Middle frontal gyrus (tissue), 1 donor: Measurements from ENCODE around the gene BACE2.
"Not testable (repeated sequence)": the region's sequence is repeated elsewhere in the genome, so short reads cannot be mapped to it uniquely, and the experiment has no call there.

Source experiments
- DNase-seq: peaks from one replicate; pipeline ENCODE4 v3.0.0-alpha.2; 2015; ENCODE audit warnings: low spot score; ENCODE audit errors: extremely low spot score

The BACE2 gene

DNA sequence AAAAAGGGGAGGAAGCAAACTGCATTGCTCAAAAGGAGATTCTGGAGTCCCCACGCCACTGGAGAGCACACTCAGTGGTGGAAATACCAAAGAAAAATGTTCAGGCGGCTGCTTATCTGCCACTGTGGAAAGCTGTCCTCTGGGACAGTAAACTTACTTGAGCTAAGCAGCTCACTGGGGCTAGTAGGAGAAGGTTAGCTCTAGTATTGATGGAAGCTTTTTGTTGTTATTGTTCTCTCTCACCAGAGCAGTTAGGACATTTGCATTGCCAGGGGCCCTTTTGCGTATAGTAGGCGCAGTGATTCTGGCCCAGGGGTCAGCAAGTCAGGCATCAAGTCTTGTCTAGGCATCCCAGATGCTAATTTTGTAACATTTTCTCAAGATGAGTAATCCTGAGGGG is 15.6 kb downstream of the BACE2 start:
- no peak for DNase-seq

DNA sequence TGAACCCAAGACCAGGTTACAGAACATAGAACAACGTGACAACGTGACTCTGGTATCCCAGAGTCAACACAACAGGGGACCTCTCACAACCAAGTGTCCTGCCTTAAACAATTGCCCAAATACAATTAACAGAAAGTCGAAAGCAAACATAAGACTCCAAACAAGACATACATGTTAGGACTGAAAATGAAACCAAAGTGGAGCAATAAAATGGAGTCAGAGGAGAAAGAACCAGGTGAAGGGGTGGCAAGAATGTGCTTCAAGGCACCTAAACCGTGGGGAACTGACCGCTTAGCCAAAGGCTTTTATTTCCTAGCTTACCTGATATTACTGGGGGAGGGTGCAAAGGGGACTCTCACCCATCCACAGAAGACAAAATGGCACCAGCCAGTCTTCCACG is 17.8 kb downstream of the BACE2 start:
- DNase-seq, result no peak

DNA sequence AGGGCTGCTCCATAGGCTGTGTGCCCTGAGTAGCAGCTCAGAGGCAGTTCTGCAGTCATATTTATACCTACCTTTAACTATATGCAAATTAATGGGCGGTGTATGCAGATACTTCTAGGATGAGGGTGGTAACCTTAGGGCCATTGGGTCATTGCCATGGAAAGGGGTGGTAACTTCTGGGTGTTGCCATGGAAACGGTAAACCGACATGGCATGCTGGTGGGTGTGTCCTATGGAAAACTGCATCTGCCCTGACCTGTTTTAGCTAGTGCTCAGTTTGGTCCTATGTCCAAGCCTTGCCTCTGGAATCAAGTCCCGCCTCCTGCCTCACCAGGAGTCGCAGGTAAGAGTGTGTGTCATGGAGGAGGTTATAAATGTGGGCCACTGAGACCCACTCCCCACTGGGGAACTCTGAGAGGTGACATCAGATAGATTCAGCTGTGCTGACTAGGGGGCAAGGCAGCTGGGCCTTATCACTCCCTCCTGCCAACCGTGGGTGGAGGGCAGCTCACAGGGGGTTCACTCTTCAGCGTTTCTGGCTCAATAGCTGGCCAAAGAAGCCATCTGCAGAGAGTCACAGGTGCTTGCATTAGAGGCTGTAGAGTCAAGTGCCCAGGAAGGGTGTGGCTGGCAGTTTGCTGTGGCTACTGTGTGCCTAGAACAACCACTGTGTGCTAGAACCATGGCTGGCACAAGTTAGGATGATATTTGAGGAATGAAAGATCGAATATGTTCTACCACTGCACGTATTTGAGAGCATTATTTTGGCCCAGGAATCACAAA is 19.0 kb downstream of the BACE2 start:
- DNase-seq, result no peak

DNA sequence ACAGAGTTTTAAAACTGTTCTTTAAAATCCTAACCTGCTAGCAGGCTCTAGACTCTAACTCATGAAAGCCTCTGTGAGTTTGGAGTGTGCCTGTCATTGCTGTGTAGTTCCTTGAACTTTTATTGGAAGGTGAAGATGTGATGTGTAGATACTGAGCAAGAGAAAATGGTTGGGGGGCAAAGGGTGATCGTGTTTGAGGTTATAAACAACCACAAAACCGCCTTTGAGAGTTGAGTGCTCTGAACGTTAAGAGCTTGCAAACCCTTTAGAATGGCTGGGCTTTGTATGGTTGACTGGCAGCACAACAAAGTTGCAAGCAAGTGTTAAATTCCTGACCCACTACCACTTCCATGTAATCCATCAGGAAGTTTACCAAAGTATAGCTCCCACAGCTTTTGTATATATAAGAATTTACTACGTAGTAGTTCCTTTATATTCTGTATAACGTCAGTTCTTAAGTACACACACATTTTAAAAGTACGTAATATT is 19.6 kb downstream of the BACE2 start:
- DNase-seq, result no peak

DNA sequence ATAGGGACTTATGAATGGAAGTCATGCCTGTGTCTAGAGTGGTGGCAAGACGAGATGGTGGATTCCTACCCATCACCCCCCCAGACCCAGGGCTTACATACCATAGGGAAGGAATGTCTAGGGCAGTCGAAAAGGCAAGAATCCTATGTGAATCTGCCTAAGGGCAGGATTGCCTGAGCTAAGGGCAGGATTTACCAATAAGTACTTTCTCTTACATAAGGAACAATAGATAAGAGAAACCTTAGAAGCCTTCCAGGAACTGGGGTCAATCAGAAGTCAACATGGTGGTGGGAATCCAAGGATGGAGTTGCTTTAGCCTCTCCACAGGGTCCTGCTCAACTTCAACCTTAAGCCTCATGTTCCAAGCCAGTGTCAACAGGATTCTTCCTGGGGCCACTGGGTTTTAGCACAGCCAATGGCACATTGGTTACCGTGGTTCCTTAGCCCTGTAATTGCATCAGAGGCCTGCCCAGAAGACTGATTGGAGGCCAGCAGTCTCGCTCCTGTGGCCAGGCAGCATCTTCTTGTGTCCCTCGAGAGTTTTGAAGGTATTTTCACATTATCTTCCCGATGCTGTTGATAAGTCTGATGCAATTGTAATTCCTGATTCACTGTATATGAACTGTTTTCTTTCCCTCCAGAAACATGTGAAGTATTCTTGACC is 20.7 kb downstream of the BACE2 start:
- no peak for DNase-seq

DNA sequence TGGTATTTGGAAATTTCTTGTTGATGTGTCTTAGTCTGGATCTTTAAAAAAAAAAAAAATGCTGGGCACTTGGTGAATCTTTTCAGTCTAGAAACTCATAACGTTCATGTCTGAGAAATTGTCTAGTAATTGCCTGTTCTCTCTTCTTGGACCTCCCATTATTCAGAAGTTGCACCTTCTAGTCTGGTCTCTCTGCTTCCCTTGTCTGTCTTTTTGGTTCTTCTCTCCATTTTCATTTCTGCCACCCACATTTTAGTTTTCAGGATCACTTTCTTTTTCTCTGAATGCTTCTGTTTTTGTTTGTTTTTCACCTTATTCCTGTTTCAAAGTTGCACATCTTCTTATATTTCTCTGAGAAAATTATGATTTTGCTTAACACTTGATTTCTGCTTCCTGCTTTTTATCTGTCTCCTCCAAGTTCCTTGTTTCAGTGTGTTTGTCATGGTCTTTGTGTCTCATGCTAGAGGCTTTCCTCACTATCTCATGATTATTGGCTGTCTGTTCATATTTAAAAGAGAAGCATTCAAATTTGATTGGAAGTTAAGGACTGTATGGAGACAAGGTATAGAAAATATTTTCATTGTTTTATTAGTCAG is 21.3 kb downstream of the BACE2 start:
- DNase-seq, result no peak

DNA sequence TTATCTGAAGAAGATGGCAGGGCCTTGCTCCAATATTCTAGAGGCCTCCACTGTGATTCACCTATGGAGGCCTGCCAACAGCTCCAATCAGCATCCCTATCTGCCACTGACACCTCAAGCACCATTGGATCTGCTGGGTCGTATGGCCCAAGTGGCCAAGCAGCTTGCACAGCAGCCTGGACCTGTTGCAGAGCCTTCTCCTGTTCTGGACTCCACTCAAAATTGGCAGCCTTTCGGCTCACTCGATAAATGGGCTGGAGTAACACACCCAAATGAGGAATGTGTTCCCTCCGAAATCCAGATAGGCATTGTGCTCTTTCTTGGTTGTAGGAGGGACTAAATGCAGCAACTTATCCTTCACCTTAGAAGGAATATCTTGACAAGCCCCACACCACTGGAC is 24.6 kb downstream of the BACE2 start:
- not testable (repeated sequence) for DNase-seq

DNA sequence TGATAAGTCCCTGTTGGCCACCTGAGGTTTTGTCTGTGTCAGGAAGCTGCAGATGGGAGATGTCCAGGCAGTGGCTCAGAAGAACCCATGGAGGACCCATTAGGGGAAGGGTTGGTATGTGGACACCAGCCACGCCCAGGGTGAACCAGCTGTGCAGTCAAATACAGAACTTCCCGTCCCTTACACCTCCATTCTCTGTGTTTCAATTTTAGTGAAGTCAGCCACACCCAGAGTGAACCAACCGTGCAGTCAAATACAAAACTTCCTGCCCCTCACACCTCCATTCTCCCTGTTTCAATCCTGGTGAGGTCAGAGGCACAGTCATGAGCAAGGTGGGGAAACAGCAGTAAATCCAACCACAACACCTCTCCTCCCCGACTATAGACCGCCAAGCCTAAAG is 27.4 kb downstream of the BACE2 start:
- DNase-seq, result no peak

DNA sequence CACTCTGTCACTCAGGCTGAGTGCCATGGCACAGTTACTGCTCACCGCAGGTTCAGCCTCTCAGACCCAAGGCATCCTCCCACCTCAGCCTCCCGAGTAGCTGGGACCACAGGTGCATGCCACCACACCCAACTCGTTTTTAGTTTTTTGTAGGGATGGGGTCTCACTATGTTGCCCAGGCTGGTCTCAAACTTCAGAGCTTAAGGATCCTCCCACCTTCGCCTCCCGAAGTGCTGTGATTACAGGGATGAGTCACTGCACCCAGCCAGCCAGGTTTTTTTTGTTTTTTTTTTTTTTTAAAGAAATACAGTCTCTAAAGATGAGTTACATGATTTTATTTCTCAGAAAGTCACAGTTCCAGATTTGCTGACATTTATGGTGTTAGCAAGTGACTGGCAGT is 29.0 kb downstream of the BACE2 start:
- no peak for DNase-seq

DNA sequence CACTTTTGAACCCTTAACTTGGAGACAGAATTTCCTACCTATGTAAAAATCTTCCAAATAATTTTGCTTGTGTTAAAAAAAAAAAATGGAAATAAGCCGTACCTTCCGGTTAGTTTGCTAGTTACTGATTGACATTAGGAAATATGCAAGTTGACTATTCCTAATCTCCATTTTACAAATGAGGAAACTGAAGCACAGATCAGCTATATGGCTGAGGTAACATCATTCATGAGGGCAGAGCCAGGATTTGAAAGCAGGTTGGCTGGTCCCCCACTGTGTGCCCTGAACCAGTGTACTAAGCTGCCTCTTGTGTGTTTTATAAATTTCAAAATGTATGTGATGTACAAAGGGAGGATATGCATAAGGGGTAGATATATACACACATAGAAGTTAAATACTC is 29.6 kb downstream of the BACE2 start:
- DNase-seq, result no peak

DNA sequence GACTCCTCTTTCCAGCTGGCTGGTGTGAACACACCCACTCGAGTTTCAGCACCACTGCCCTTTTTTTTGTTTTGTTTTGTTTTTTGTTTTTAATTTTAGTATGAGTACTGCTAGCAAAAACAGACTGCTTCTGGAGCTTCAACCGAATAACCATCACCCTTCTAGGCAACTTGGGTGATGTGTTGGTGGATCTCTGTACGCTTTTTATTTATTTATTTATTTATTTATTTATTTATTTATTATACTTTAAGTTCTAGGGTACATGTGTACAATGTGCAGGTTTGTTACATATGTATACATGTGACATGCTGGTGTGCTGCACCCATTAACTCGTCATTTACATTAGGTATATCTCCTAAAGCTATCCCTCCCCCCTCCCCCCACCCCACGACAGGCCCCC is 30.7 kb downstream of the BACE2 start:
- DNase-seq, result not testable (repeated sequence)

DNA sequence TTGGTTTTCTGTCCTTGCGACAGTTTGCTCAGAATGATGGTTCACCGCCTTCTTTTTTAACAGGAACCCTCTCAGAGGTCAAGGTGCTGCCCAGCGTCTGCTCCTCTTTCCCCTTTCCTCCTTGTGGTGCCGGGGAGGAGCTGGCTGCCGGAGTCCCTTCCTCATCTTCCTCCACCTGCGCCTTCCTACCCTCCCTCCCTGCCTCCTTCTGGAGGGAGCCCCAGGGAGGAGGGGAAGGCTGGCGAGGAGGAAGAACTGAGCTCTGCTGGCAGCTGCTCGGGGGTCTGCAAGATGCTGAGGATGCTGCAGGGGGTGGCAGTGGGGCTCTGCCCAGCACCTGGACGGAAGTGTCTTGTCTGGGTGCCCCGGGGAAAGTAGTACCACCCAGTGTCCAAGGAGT is 31.2 kb downstream of the BACE2 start:
- no peak for DNase-seq

DNA sequence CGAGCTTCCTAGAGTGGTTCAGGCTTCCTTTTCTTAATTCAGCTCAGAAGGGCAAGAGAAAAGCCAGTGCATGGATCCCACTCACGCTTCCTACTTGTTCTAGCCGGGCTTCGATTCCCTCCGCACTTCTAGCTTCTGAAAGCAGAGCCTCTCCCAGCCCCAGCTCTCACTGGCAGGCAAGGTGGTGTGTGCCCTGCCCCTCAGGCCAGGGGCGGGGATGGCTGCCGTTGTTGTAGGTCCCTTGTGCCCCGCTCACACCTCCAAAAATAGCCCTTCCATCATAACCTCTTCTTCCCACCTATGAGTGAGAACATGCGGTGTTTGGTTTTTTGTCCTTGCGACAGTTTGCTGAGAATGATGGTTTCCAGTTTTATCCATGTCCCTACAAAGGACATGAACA is 31.6 kb downstream of the BACE2 start:
- DNase-seq, result no peak

DNA sequence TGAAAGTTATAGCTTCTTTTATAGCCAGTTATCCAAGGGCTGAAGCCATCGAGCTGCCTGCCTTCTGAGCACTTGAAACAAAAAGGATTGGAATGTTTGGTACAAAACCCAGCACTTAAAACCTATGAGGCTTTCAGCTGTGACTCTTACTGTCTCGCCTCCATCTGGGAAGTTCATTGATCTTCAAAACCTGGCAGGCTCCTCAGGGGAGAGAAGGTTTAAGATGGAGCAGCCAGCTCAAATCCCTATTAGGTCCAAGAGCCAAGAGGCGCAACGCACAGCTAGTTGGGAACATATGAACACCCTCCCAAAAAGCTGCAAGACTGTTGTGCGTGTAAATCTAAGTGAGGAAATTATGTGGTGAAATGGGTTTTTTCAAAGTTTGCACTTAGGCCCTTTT is 33.4 kb downstream of the BACE2 start:
- DNase-seq, result no peak

DNA sequence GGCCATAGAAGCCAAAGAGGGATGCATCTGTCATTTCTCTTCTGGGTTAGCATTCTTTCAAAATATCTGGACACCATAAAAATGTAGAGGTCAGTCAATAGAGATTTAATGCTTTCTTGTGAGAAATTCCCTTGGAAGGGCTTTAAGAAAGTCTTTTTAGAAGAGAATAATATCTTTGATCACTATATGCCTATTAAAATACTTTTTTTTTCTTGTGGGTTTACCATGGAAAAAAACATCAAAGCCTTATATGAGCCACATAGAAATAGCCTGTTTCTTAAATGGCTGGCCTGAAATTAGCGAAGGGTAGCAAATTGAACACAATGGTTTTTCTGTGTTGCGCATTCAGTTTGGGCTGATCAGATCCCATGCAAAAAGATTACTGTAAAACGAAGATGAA is 36.8 kb downstream of the BACE2 start:
- no peak for DNase-seq

DNA sequence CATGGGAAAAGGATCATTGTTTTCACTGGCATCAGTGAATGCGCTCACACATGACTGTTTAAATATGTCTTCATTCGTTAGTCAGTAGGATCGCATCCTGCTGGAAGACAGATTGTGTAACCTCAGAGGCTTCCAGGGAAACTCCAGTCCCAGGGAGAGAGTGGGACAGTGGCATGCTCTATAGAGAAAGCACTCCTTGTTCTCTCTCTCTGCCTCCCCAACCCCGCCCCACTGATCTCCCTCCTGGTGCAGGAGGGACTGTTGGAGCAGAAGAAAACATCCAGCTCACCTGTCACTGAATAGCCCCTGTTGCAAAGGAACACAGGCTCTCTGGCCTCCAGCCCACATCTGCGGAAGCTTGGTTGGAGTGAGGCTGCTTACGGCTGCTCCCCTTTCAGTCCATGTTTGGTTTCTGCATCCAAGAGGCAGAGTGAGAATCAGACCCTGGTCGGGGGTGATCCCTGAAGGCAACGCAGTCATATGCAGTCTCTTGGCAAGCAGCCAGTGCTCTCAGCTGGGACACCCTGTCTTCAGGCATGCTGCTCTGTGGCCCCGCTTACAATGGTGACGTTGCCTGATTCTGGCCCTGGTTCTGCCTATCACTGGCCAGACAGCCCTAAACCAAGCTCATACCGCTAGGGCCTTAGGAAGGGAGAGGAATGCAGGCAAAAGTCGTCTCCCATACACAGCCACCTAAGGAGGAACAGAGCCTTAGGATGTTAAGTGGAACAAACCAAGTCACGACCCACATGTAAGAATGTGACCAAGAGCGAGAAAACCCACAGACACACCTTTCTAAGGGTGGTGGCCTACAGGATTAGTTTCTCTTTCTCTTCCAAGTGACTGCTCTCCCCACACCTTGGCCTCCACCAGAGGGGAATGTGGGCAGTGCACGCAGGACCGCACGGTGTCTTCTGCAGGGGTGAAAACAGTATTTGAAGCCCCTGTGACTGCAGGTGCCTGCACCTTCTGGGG is 39.7 kb downstream of the BACE2 start:
- DNase-seq, result no peak

DNA sequence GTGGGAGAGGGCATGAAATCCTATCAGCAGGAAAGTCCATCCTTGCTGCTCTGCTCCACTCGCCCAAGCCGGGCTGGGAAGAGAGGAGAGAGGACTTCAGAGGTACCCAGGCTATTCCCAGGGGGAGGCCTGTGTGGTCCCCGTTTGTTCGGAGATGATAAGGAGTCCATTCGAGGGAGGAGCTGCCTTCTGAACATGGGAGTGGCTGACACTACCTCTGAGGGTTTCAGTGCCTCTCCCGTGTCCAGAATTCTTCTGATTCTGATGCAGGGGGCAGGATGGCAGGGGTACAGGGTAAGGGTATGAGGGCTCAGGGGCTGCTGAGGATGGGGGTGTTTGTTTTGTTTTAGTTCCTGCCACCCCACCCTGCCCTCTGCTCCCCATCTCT is 40.4 kb downstream of the BACE2 start:
- DNase-seq, result no peak

DNA sequence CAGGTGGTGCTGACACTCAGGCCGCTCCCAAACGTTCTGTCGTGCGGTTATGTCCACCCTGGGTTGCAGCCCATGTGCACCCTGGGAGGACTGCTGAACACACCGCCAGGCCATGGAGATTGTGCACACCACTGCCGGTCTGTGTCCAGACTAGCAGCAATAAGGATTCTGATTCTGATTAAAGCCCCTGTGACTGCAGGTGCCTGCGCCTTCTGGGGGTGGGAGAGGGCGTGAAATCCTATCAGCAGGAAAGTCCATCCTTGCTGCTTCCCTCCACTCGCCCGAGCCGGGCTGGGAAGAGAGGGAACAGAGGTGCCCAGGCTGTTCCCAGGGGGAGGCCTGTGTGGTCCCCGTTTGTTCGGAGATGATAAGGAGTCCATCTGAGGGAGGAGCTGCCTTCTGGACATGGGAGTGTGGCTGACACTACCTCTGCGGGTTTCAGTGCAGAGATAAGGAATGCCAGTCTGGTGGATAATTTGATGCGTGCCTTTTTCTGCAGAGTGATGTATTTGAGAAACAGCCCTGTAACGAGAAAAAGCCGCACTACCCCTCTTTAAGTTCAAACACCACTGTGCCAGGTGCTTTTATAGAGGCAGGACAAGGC is 41.2 kb downstream of the BACE2 start:
- DNase-seq, result no peak

DNA sequence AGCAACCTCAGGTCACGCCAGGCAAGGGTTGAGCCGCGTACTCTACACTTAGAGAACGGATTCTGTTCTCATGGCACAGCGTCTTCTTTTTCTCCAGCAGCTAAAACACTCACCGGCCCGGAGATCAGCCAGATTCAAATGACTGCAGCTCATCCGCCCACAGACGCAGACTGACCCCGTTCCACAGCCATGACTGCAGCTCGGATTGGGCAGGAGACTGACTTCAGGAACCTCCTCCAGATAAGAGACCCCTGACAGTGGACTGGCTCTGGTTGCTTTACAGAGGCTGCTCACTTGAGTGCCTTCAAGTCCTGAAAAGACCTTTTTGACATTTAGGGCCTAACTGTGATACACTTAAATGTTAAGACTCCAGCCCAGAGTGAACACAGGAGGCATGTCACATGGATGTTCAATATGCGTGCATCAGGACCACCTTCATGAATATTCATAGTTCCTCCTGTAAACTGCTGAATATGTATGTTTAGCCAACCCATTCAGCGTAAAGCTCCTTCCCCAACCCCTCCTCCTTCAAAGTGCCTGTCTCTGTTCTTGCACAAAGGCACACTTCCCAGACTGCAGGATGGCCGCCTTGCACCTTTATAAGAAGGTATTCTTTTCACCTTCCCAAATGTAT is 42.6 kb downstream of the BACE2 start:
- no peak for DNase-seq

DNA sequence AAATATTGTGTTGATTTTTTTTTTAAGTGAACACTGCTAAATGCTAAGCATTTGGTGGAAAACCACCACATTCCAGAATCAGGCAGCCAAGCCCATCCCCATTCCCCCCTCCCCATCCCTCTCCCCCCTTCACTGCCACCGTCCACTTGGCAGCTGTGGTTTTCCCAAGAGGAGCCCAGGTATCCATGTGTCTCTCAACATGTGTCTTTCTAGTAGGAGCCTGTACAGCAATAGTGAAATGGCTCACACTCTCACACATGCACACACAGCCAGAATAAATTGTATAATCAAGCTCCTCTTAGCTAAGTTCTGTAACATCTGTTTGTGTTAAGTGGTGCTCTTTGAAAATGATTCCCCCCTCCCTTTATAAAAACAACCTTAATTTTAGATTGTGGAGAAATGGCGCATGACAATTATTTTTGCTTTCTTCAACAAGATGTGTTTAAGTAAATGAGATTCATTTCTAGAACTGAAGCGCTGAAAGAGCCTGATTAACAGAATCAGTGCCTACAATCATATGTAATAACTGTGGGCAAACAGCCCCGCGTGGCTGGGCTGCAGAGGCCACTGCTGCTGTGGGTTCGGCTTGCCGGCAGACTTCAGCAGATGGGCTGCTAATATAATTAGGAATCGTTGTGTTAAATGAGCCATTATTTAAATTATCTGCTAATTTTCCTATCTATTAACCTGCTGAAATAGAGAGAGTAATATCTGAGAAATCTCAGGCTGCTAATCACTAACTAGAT is 43.3 kb downstream of the BACE2 start:
- DNase-seq, result no peak
